A172 (cell line): ENCODE results near the gene ROR1. TPM values are rescaled to one million over a fixed set of nuclear protein-coding genes. Genes with fewer than 3 reads are reported as not detected.

ENCODE experiments used
- DNase-seq: peaks from one replicate; pipeline ENCODE4 v3.0.0-alpha.2; 2015; ENCODE audit warnings: low spot score
- total RNA-seq: library from RNA; depleted of rRNA; stranded (reverse); fragments of >200 nt; shearing (Covaris generic); gene quantifications from 2 replicates; pipeline ENCODE4 v1.2.3, GENCODE V29; 2014

The ROR1 gene
- total RNA-seq, 1 experiment from 2014 or later = 7.0 TPM

- peak; percentile 84 for DNase-seq
Observed at GRCh38 chr1:64006276-64007051, 232.6 kb downstream of the ROR1 start.

GRCh38 chr1:64010316-64010715 is 236.5 kb downstream of the ROR1 start:
- DNase-seq = no peak

- DNase-seq = no peak
Observed at GRCh38 chr1:64013395-64013794, 239.6 kb downstream of the ROR1 start.

GRCh38 chr1:64019818-64020217 is 246.0 kb downstream of the ROR1 start:
- peak; percentile 65 for DNase-seq

- no peak for DNase-seq
Observed at GRCh38 chr1:64021066-64021465, 247.2 kb downstream of the ROR1 start.

GRCh38 chr1:64025051-64025450 is 251.2 kb downstream of the ROR1 start:
- no peak for DNase-seq

GRCh38 chr1:64029037-64029436 is 255.2 kb downstream of the ROR1 start:
- DNase-seq = no peak

- no peak for DNase-seq
Observed at GRCh38 chr1:64030411-64030810, 256.6 kb downstream of the ROR1 start.

GRCh38 chr1:64031236-64031635 is 257.4 kb downstream of the ROR1 start:
- no peak for DNase-seq

- DNase-seq = no peak
Observed at GRCh38 chr1:64033667-64034220, 259.9 kb downstream of the ROR1 start.

- no peak for DNase-seq
Observed at GRCh38 chr1:64036549-64036948, 262.7 kb downstream of the ROR1 start.

- no peak for DNase-seq
Observed at GRCh38 chr1:64038119-64038518, 264.3 kb downstream of the ROR1 start.

- no peak for DNase-seq
Observed at GRCh38 chr1:64038965-64039364, 265.1 kb downstream of the ROR1 start.

- DNase-seq = peak; percentile 90
Observed at GRCh38 chr1:64039390-64039926, 265.6 kb downstream of the ROR1 start.

GRCh38 chr1:64041371-64042131 is 267.7 kb downstream of the ROR1 start:
- no peak for DNase-seq

GRCh38 chr1:64042331-64043100 is 268.7 kb downstream of the ROR1 start:
- peak; percentile 84 for DNase-seq

GRCh38 chr1:64043288-64043687 is 269.5 kb downstream of the ROR1 start:
- DNase-seq = no peak

- DNase-seq = peak; percentile 59
Observed at GRCh38 chr1:64043976-64044375, 270.2 kb downstream of the ROR1 start.

- DNase-seq = no peak
Observed at GRCh38 chr1:64046243-64046642, 272.4 kb downstream of the ROR1 start.

- no peak for DNase-seq
Observed at GRCh38 chr1:64046891-64047290, 273.1 kb downstream of the ROR1 start.

- DNase-seq = no peak
Observed at GRCh38 chr1:64047549-64047996, 273.8 kb downstream of the ROR1 start.
